WTC11 (cell line): ENCODE data around the gene PDE6B.

Experiments
- ATF3 ChIP-seq: sonication (generic); formaldehyde crosslinking; conservative IDR thresholded peaks from 2 replicates; pipeline ENCODE4 v1.8.1; 2022; ENCODE audit warnings: mild to moderate bottlenecking, missing genetic modification reagents
- CBFB ChIP-seq: sonication (generic); formaldehyde crosslinking; IDR thresholded peaks from 2 replicates; pipeline ENCODE4 v1.8.1; 2022; ENCODE audit warnings: mild to moderate bottlenecking, low read depth, missing genetic modification reagents
- CREB1 ChIP-seq: sonication (generic); formaldehyde crosslinking; IDR thresholded peaks from 2 replicates; pipeline ENCODE4 v1.8.0; 2023; ENCODE audit warnings: mild to moderate bottlenecking, missing genetic modification reagents
- CREM ChIP-seq: sonication (generic); formaldehyde crosslinking; IDR thresholded peaks from 2 replicates; pipeline ENCODE4 v1.8.1; 2022; ENCODE audit warnings: mild to moderate bottlenecking, missing genetic modification reagents, moderate library complexity
- CTCF ChIP-seq: fragments of 200-600 bp; IDR thresholded peaks from 2 replicates; pipeline ENCODE4 v1.8.0; 2022; ENCODE audit warnings: antibody characterized with exemption
- E2F4 ChIP-seq: sonication (generic); formaldehyde crosslinking; IDR thresholded peaks from 2 replicates; pipeline ENCODE4 v1.8.1; 2022; ENCODE audit warnings: low read depth, mild to moderate bottlenecking, moderate library complexity, missing genetic modification reagents, borderline replicate concordance
- EMX1 ChIP-seq: fragments of 250-450 bp; sonication (Bioruptor Pico); IDR thresholded peaks from 2 replicates; pipeline ENCODE4 v1.8.0; 2021; ENCODE audit warnings: mild to moderate bottlenecking
- FOXK1 ChIP-seq: sonication (generic); formaldehyde crosslinking; IDR thresholded peaks from 2 replicates; pipeline ENCODE4 v1.8.0; 2022; ENCODE audit warnings: mild to moderate bottlenecking, moderate library complexity, missing genetic modification reagents
- MAX ChIP-seq: sonication (generic); formaldehyde crosslinking; IDR thresholded peaks from 2 replicates; pipeline ENCODE4 v1.8.0; 2022; ENCODE audit warnings: mild to moderate bottlenecking, missing genetic modification reagents
- NR1H2 ChIP-seq: sonication (generic); formaldehyde crosslinking; IDR thresholded peaks from 2 replicates; pipeline ENCODE4 v1.9.0; 2021; ENCODE audit warnings: mild to moderate bottlenecking, moderate library complexity, missing genetic modification reagents
- SP1 ChIP-seq: sonication (generic); formaldehyde crosslinking; conservative IDR thresholded peaks from 2 replicates; pipeline ENCODE4 v1.8.1; 2022; ENCODE audit warnings: missing genetic modification reagents
- TCF7 ChIP-seq: sonication (generic); formaldehyde crosslinking; IDR thresholded peaks from 2 replicates; pipeline ENCODE4 v1.8.0; 2022; ENCODE audit warnings: mild to moderate bottlenecking, low read depth, missing genetic modification reagents, moderate library complexity
- USF2 ChIP-seq: sonication (generic); formaldehyde crosslinking; IDR thresholded peaks from 2 replicates; pipeline ENCODE4 v1.8.1; 2023; ENCODE audit warnings: mild to moderate bottlenecking, missing genetic modification reagents, moderate library complexity
- ZNF138 ChIP-seq: sonication (generic); formaldehyde crosslinking; conservative IDR thresholded peaks from 2 replicates; pipeline ENCODE4 v1.8.1; 2022; ENCODE audit warnings: mild to moderate bottlenecking, moderate library complexity, missing genetic modification reagents

- TF ChIP-seq CTCF (no peak), FOXK1 (CRISPR knock-in tag) (no peak), CREB1 (CRISPR knock-in tag) (no peak), ATF3 (CRISPR knock-in tag) (no peak), EMX1 (CRISPR knock-in tag) (no peak), TCF7 (CRISPR knock-in tag) (no peak), NR1H2 (no peak), SP1 (no peak), USF2 (CRISPR knock-in tag) (no peak), CREM (CRISPR knock-in tag) (no peak), CBFB (CRISPR knock-in tag) (no peak), E2F4 (CRISPR knock-in tag) (no peak), MAX (CRISPR knock-in tag) (no peak), ZNF138 (CRISPR knock-in tag) (no peak)
Observed at GRCh38 chr4:680928-681645, 55.7 kb downstream of the PDE6B start.
